GM11168 (cell line): ENCODE results near the gene KAT6B.

Experiments used
- in situ Hi-C: fragments of 300-500 bp; cut with MboI; formaldehyde crosslinking; loops from one replicate; pipeline ENCODE4 v1.12.0; 2022; ENCODE audit warnings: low sequenced_read_pairs; ENCODE audit not compliant: unreplicated experiment

Gene KAT6B

GRCh38 chr10:74822521-74823089 is 3.8 kb upstream of the KAT6B start:
- in situ Hi-C loops, result no loop called here

DNA sequence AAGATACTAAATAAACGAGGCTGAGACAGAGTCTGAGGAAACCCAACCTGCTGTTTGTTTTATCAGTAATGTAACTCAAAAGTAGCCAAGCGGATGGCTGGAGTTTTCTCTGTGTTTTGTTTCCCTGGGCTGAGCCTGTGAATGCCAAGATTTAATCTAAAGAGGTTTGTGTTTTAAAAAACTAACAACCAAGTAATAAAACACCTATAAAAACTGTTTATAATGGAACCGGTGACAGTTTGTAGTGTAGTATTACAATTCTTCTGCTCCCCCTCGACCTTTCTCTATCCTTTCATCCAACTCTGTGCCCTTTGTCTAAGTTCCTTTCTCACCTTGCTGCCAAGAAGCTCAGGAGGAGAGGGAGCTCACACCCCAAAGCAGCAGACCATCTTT is 2.6 kb upstream of the KAT6B start:
- in situ Hi-C loops, result no loop called here

- in situ Hi-C loops, result no loop called here
Observed at GRCh38 chr10:74824184-74824899, 2.1 kb upstream of the KAT6B start.

DNA sequence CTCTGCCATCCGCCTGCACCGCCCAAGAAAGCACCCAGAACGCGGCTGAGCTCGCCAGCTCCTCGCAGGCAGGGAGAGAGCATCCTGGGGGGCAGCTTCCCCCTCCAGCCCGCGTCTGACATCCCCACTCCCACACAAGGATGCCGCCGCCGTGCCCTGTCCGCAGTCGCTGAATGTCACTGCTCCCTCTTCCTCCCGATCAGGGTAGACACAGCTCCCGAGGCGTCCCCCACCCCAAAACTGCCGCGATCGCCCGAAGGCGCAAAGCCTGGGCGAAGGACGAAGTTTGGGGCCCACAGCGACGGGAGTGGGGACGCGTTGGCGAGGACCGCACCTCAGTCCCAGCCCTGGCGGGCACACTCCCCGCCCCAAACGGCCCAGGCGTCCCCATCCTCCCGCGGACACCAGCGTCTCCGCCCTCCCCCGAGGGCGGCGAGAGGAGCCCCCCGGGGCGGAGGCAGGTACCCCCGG is 1.5 kb upstream of the KAT6B start:
- in situ Hi-C loops, result loop anchor here (25.0 kb wide), 1 partner anchor 412 kb away; the partner anchor contains the start of gene COMTD1

DNA sequence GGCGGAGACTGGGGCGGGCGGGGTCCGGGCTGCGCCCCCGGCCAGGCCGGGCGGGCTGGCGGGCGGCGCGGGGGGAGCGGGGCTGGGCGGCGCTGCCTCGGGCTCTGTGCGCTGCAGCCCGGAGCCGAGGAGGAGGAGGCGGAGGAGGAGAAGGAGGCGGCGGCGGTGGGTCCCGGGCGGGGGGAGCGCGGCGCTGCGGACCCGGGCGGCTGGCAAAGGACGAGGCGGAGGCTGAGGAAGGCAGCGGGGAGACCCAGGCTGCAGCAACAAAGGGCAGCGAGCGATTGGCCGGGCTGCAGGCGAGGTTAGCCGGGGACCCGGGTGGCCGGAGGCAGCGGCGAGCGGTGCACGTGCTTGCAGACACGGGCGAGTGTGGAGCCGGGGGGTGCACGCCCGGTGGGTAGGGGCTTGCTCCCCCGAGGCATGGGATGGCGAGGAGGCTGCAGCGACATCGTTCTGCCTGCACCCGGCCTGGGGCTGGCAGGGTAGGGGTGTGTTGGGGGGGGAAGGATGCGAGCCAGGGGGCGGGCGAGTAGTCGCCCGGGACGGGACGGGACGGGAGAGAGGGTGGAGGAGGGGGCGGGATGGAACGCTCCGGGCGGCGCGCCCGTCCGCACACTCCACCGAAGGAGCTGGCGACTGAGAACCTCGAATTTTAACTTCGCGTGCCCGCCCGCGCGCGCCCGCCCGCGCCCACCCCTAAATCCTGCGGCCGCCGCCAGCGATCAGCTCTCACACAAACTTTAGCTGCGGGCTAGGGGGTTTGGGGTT is 844 bp upstream of the KAT6B start:
- in situ Hi-C loops, result loop anchor here (25.0 kb wide), 1 partner anchor 412 kb away; the partner anchor contains the start of gene COMTD1

DNA sequence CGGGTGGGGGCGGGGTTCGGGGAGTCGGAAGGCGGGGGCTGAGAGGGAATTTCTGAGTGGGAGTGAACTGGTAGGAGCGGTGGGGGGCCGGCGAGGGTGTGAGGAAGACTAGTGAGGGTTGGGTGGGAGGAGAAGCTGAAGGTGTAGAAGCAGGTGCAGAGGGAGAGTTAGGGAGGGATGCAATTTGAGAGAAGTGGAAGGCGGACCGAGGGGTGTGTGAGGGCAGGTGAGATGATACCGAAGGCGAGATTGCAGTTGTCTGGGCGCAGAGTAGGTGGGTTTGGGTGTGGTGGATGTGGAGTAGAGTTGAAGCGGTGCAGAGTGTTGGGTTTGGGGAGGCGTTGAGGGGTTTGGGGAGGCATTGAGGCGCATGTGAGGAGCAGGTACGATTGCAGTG is 643 bp downstream of the KAT6B start:
- in situ Hi-C loops, result loop anchor here (25.0 kb wide), 1 partner anchor 410 kb away; the partner anchor contains the start of gene COMTD1

GRCh38 chr10:74827694-74828093 is 1.3 kb downstream of the KAT6B start:
- in situ Hi-C loops, result loop anchor here (25.0 kb wide), 1 partner anchor 410 kb away; the partner anchor contains the start of gene COMTD1

GRCh38 chr10:74828946-74829345 is 2.5 kb downstream of the KAT6B start:
- in situ Hi-C loops, result loop anchor here (25.0 kb wide), 1 partner anchor 408 kb away; the partner anchor contains the start of gene COMTD1

GRCh38 chr10:74831518-74832120 is 5.2 kb downstream of the KAT6B start:
- in situ Hi-C loops, result loop anchor here (25.0 kb wide), 1 partner anchor 406 kb away; the partner anchor contains the start of gene COMTD1

GRCh38 chr10:74835963-74836362 is 9.6 kb downstream of the KAT6B start:
- in situ Hi-C loops, result loop anchor here (25.0 kb wide), 1 partner anchor 401 kb away; the partner anchor contains the start of gene COMTD1

GRCh38 chr10:74836877-74837276 is 10.5 kb downstream of the KAT6B start:
- in situ Hi-C loops, result loop anchor here (25.0 kb wide), 1 partner anchor 400 kb away; the partner anchor contains the start of gene COMTD1

GRCh38 chr10:74837743-74838142 is 11.3 kb downstream of the KAT6B start:
- in situ Hi-C loops, result loop anchor here (25.0 kb wide), 1 partner anchor 400 kb away; the partner anchor contains the start of gene COMTD1

DNA sequence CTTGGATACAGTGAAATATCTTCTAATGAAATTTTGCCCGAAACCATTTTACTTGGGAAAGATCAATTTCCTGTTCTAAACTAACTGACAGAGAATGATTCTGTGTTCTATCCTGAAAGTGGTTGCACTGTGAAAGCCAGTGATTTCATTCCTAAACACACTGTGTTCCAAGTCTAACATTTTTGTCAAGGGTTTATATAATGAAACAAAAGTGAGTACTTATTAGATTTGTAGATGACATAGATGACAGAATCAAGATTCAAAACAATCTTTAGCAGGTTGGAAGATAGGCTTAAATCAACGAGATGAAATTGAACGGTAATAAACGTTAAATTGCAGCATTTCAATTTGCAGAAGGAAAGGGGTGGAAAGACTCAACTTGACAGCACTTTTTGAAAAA is 13.3 kb downstream of the KAT6B start:
- in situ Hi-C loops, result loop anchor here (25.0 kb wide), 1 partner anchor 398 kb away; the partner anchor contains the start of gene COMTD1

DNA sequence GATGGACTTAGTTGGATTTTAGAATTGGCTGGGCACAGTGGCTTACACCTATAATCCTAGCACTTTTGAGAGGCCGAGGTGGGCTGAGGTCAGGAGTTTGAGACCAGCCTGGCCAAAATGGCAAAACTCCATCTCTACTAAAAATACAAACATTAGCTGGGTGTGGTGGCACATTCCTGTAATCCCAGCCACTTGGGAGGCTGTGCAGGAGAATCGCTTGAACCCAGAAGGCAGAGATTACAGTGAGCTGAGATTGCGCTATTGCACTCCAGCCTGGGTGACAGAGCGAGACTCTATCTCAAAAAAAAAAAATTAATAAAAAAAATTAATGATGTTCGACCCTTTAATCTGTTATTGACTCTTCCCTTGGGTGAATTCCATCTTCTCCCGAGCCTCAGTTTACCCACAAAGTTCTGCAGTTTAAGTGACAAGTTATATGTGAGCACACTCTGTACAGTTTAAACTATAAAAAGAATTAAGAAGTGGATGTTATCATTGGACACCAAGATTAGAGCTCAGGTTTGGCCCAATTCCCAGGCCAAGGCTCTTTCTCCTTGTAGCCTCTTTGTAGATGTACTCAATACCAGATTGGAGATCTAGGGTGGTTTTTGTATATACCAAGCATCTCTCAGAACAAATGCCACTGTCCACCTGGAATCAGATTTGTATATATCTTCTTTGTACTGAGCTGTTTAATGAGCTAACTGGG is 15.0 kb downstream of the KAT6B start:
- in situ Hi-C loops, result loop anchor here (25.0 kb wide), 1 partner anchor 396 kb away; the partner anchor contains the start of gene COMTD1

GRCh38 chr10:74842301-74842954 is 16.0 kb downstream of the KAT6B start:
- in situ Hi-C loops, result loop anchor here (25.0 kb wide), 1 partner anchor 395 kb away; the partner anchor contains the start of gene COMTD1

DNA sequence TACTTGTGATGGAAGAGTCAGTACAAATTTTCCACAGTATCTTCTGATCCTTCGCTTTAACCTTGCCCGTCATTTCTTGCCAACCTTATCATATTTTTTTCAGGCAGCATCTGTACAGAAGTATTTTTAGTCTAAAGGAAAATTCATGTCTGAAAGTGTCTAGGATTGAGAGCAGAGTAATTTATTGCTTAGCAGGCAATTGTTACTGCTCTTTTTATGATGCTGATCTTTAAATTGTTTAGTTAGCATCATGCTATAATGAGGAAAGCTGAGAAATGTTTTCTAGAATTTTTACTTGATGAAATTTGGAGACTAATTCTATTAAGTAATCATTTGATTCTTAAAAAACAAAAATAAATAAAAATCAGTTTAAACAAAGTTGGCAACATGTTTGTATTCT is 20.6 kb downstream of the KAT6B start:
- in situ Hi-C loops, result loop anchor here (25.0 kb wide), 1 partner anchor 390 kb away; the partner anchor contains the start of gene COMTD1

GRCh38 chr10:74851831-74852230 is 25.4 kb downstream of the KAT6B start:
- in situ Hi-C loops, result no loop called here

DNA sequence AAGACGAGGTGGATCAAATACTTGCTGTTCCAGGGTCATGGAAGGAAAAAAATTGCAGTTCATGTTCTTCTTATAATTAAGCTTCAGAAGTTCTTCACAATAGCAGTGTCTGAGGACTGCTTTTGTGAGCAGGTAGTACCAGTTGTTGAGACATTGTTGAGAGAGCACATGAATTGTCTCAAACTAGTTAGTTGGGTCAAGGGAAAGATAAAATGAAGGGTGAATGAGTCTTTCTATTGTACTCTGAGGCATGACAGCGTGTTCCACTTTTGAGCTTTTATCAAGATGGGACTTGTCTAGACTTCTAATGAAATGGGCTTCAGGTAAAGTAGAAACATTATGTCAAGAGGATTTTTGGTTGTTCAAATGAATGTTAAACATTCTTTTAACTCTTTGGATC is 26.0 kb downstream of the KAT6B start:
- in situ Hi-C loops, result no loop called here

GRCh38 chr10:74854610-74855009 is 28.2 kb downstream of the KAT6B start:
- in situ Hi-C loops, result no loop called here
